ENCODE data around the gene BCAT1. TPM values are rescaled to one million over a fixed set of nuclear protein-coding genes. Genes with fewer than 3 reads are reported as not detected.
"Not testable (repeated sequence)": the region's sequence is repeated elsewhere in the genome, so short reads cannot be mapped to it uniquely, and the experiment has no call there.

The BCAT1 gene
- total RNA-seq, 3 donors from 2014 or later: 19.2 to 39.0 (median 25.6) TPM

- no peak for DNase-seq
- ATAC-seq: no peak
- Mint-ChIP-seq H3K36me3 (ENCODE audit: insufficient read depth) (no peaks in the 10 kb centered on the region), H3K4me1 (ENCODE audit: low read depth) (peaks cover 6% of the 10 kb centered on the region), H3K9me3 (peaks cover 3% of the 10 kb centered on the region), H3K27me3 (ENCODE audit: low read depth) (peaks cover 3% of the 10 kb centered on the region), H3K4me3 (no peak overlapping the region)
Measured at GRCh38 chr12:24854017-24854416, 94.9 kb downstream of the BCAT1 start.

- Mint-ChIP-seq H3K27me3 (ENCODE audit: low read depth) (peaks cover 4% of the 10 kb centered on the region), H3K9me3 (peaks cover 1% of the 10 kb centered on the region), H3K36me3 (ENCODE audit: insufficient read depth) (no peaks in the 10 kb centered on the region), H3K4me3 (no peak overlapping the region), H3K4me1 (ENCODE audit: low read depth) (peaks cover 6% of the 10 kb centered on the region)
- peak in 1 of 2 donors; percentile 21 for ATAC-seq
- DNase-seq: no peak
Measured at GRCh38 chr12:24853588-24853987, 95.3 kb downstream of the BCAT1 start.

GRCh38 chr12:24853094-24853493, 95.8 kb downstream of the BCAT1 start:
- Mint-ChIP-seq H3K36me3 (ENCODE audit: insufficient read depth) (no peaks in the 10 kb centered on the region), H3K9me3 (no peaks in the 10 kb centered on the region), H3K27me3 (ENCODE audit: low read depth) (peaks cover 4% of the 10 kb centered on the region), H3K4me1 (ENCODE audit: low read depth) (peaks cover 6% of the 10 kb centered on the region), H3K4me3 (no peak overlapping the region)
- DNase-seq (no peak), ATAC-seq (no peak)

GRCh38 chr12:24852420-24852819, 96.5 kb downstream of the BCAT1 start:
- H3K4me1 Mint-ChIP-seq (ENCODE audit: low read depth): peaks cover 6% of the 10 kb centered on the region
- no peaks in the 10 kb centered on the region for H3K9me3 Mint-ChIP-seq
- no peak overlapping the region for H3K4me3 Mint-ChIP-seq
- DNase-seq (no peak), ATAC-seq (no peak)
- peaks cover 4% of the 10 kb centered on the region for H3K27me3 Mint-ChIP-seq (ENCODE audit: low read depth)
- no peaks in the 10 kb centered on the region for H3K36me3 Mint-ChIP-seq (ENCODE audit: insufficient read depth)

- not testable (repeated sequence) for H3K36me3 Mint-ChIP-seq (ENCODE audit: insufficient read depth); H3K4me3 Mint-ChIP-seq; ATAC-seq; H3K27me3 Mint-ChIP-seq (ENCODE audit: low read depth); DNase-seq; H3K4me1 Mint-ChIP-seq (ENCODE audit: low read depth); H3K9me3 Mint-ChIP-seq
Measured at GRCh38 chr12:24851883-24852282, 97.0 kb downstream of the BCAT1 start.

GRCh38 chr12:24851341-24851740, 97.6 kb downstream of the BCAT1 start:
- DNase-seq: no peak
- Mint-ChIP-seq H3K9me3 (no peaks in the 10 kb centered on the region), H3K4me3 (no peak overlapping the region), H3K36me3 (ENCODE audit: insufficient read depth) (no peaks in the 10 kb centered on the region), H3K4me1 (ENCODE audit: low read depth) (peaks cover 6% of the 10 kb centered on the region), H3K27me3 (ENCODE audit: low read depth) (peaks cover 7% of the 10 kb centered on the region)
- no peak for ATAC-seq

GRCh38 chr12:24850496-24850895, 98.4 kb downstream of the BCAT1 start:
- no peak overlapping the region for H3K4me3 Mint-ChIP-seq
- DNase-seq: no peak
- H3K27me3 Mint-ChIP-seq (ENCODE audit: low read depth): peaks cover 7% of the 10 kb centered on the region
- H3K4me1 Mint-ChIP-seq (ENCODE audit: low read depth): peaks cover 8% of the 10 kb centered on the region
- no peaks in the 10 kb centered on the region for H3K36me3 Mint-ChIP-seq (ENCODE audit: insufficient read depth)
- no peak for ATAC-seq
- no peaks in the 10 kb centered on the region for H3K9me3 Mint-ChIP-seq

- Mint-ChIP-seq H3K9me3 (no peaks in the 10 kb centered on the region), H3K36me3 (ENCODE audit: insufficient read depth) (no peaks in the 10 kb centered on the region), H3K4me3 (no peak overlapping the region), H3K4me1 (ENCODE audit: low read depth) (peaks cover 8% of the 10 kb centered on the region), H3K27me3 (ENCODE audit: low read depth) (peaks cover 6% of the 10 kb centered on the region)
- ATAC-seq (no peak), DNase-seq (no peak)
Measured at GRCh38 chr12:24848941-24849477, 99.9 kb downstream of the BCAT1 start.

- Mint-ChIP-seq H3K4me3 (no peak overlapping the region), H3K4me1 (ENCODE audit: low read depth) (peaks cover 3% of the 10 kb centered on the region), H3K36me3 (ENCODE audit: insufficient read depth) (no peaks in the 10 kb centered on the region), H3K27me3 (ENCODE audit: low read depth) (peaks cover 9% of the 10 kb centered on the region), H3K9me3 (no peaks in the 10 kb centered on the region)
- ATAC-seq: no peak
- no peak for DNase-seq
Measured at GRCh38 chr12:24846689-24847088, 102.2 kb downstream of the BCAT1 start.

GRCh38 chr12:24845615-24846014, 103.3 kb downstream of the BCAT1 start:
- Mint-ChIP-seq H3K4me3 (no peak overlapping the region), H3K27me3 (ENCODE audit: low read depth) (peaks cover 9% of the 10 kb centered on the region), H3K4me1 (ENCODE audit: low read depth) (peaks cover 5% of the 10 kb centered on the region), H3K9me3 (no peaks in the 10 kb centered on the region), H3K36me3 (ENCODE audit: insufficient read depth) (no peaks in the 10 kb centered on the region)
- DNase-seq (no peak), ATAC-seq (no peak)

- peaks cover 6% of the 10 kb centered on the region for H3K27me3 Mint-ChIP-seq (ENCODE audit: low read depth)
- H3K4me3 Mint-ChIP-seq: peak overlapping the region; percentile 52
- DNase-seq (no peak), ATAC-seq (no peak)
- H3K36me3 Mint-ChIP-seq (ENCODE audit: insufficient read depth): no peaks in the 10 kb centered on the region
- peaks cover 36% of the 10 kb centered on the region for H3K4me1 Mint-ChIP-seq (ENCODE audit: low read depth)
- H3K9me3 Mint-ChIP-seq: no peaks in the 10 kb centered on the region
Measured at GRCh38 chr12:24840046-24840800, 108.7 kb downstream of the BCAT1 start.

- H3K9me3 Mint-ChIP-seq: no peaks in the 10 kb centered on the region
- peaks cover 36% of the 10 kb centered on the region for H3K4me1 Mint-ChIP-seq (ENCODE audit: low read depth)
- H3K4me3 Mint-ChIP-seq: peak overlapping the region; percentile 52
- ATAC-seq: peak; percentile 92 to 94
- DNase-seq: peak; percentile 11
- H3K27me3 Mint-ChIP-seq (ENCODE audit: low read depth): peaks cover 6% of the 10 kb centered on the region
- no peaks in the 10 kb centered on the region for H3K36me3 Mint-ChIP-seq (ENCODE audit: insufficient read depth)
Measured at GRCh38 chr12:24839268-24839791, 109.6 kb downstream of the BCAT1 start.

- Mint-ChIP-seq H3K4me3 (peak overlapping the region; percentile 45), H3K27me3 (ENCODE audit: low read depth) (peaks cover 6% of the 10 kb centered on the region), H3K4me1 (ENCODE audit: low read depth) (peaks cover 36% of the 10 kb centered on the region), H3K9me3 (no peaks in the 10 kb centered on the region), H3K36me3 (ENCODE audit: insufficient read depth) (no peaks in the 10 kb centered on the region)
- peak; percentile 8 to 25 for ATAC-seq
- no peak for DNase-seq
Measured at GRCh38 chr12:24838531-24838950, 110.4 kb downstream of the BCAT1 start.

GRCh38 chr12:24835377-24835776, 113.5 kb downstream of the BCAT1 start:
- DNase-seq (no peak), ATAC-seq (no peak)
- no peaks in the 10 kb centered on the region for H3K36me3 Mint-ChIP-seq (ENCODE audit: insufficient read depth)
- no peak overlapping the region for H3K4me3 Mint-ChIP-seq
- H3K9me3 Mint-ChIP-seq: no peaks in the 10 kb centered on the region
- peaks cover 31% of the 10 kb centered on the region for H3K4me1 Mint-ChIP-seq (ENCODE audit: low read depth)
- H3K27me3 Mint-ChIP-seq (ENCODE audit: low read depth): peaks cover 2% of the 10 kb centered on the region

GRCh38 chr12:24833513-24833912, 115.4 kb downstream of the BCAT1 start:
- peaks cover 14% of the 10 kb centered on the region for H3K4me1 Mint-ChIP-seq (ENCODE audit: low read depth)
- H3K27me3 Mint-ChIP-seq (ENCODE audit: low read depth): peaks cover 2% of the 10 kb centered on the region
- no peak overlapping the region for H3K4me3 Mint-ChIP-seq
- H3K36me3 Mint-ChIP-seq (ENCODE audit: insufficient read depth): no peaks in the 10 kb centered on the region
- ATAC-seq (no peak), DNase-seq (no peak)
- H3K9me3 Mint-ChIP-seq: no peaks in the 10 kb centered on the region

All from activated T-cell treated with anti-CD3 and anti-CD28 coated beads, Interleukin-2, amount 50 U/mL, for 4 hours (primary cell).